ENCODE results near the gene TTLL10. TPM values are rescaled to one million over a fixed set of nuclear protein-coding genes. Genes with fewer than 3 reads are reported as not detected.
"Not testable (repeated sequence)": the region's sequence is repeated elsewhere in the genome, so short reads cannot be mapped to it uniquely, and the experiment has no call there.

Gene TTLL10
- total and polyA plus RNA-seq, 7 experiments from 2014 or later = 0.58 to 0.80 TPM; not detected in 5

DNA sequence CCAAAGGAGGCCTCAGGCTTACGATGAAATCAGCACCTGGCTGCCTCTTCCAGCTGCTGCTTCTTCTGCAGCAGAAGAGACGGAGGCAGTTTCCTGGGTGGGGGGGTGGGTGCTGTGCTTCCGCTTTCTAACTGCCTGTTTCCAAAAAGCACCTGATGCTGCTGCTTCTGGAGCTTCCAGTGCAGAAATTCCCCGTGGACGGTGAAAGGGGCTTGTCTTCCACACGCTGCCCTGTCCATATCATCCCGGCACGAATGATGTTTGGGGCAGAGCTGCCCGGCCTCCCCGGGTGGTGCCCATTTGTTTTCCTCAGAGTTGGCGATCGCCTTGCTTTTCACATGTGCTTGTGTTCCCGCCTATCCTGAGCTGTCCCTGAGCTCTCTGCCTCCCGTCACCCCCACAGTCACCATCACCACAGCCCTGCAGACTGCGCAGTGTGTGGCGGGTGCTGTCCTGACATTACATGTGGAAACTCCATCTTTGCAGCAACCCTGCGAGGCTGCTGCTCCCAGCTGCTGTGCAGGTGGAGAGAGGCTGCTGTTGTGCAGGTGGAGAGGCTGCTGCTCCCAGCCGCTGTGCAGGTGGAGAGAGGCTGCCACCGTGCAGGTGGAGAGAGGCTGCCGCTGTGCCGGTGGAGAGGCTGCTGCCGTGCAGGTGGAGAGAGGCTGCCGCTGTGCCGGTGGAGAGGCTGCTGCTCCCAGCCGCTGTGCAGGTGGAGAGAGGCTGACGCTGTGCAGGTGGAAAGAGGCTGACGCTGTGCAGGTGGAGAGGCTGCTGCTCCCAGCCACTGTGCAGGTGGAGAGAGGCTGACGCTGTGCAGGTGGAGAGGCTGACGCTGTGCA is 1.8 kb downstream of the TTLL10 start:
- POLR2A ChIA-PET = interaction anchor here (1.1 kb wide), 1 partner anchor 19 kb away, joined by 3 read pairs; no protein-coding TSS in a partner anchor
- no peaks in the 10 kb centered on the region for H3K36me3 ChIP-seq (ENCODE audit: control insufficient read depth in 2 of 3, insufficient read depth in 3 of 3, low read length in 3 of 3)
- H3K4me3 Mint-ChIP-seq = peak overlapping the region in 2 of 10 donors; percentile 34 to 38
- no peaks in the 10 kb centered on the region for H3K27me3 ChIP-seq (ENCODE audit: control insufficient read depth in 2 of 2, insufficient read depth in 2 of 2, low read length in 2 of 2)
- peaks cover 0 to 18% (median 4%) of the 10 kb centered on the region in 5 donors for H3K27me3 Mint-ChIP-seq
- no peaks in the 10 kb centered on the region for H3K9me3 ChIP-seq (ENCODE audit: control insufficient read depth in 2 of 3, low read length in 3 of 3)
- H3K4me1 ChIP-seq (ENCODE audit: control insufficient read depth in 2 of 2, insufficient read depth in 2 of 2, low read length in 2 of 2) = peaks cover 6 to 18% of the 10 kb centered on the region in 2 donors
- intact Hi-C loops (cut with micrococcal nuclease) = no loop called here
- no peak overlapping the region for H3K27ac ChIP-seq (ENCODE audit: low read depth, low read length)
- ATAC-seq = no peak
- peak in 1 of 9 donors; percentile 27 for DNase-seq
- H3K27ac Mint-ChIP-seq = no peak overlapping the region
- no peaks in the 10 kb centered on the region for H3K36me3 Mint-ChIP-seq
- H3K9me3 Mint-ChIP-seq = peaks cover 0 to 2% (median 0%) of the 10 kb centered on the region in 11 donors
- peaks cover 3 to 19% (median 5%) of the 10 kb centered on the region in 7 donors for H3K4me1 Mint-ChIP-seq
- CTCF ChIA-PET = interaction anchor here (0.5 kb wide), 1 partner anchor 55 kb away, joined by 4 read pairs; no protein-coding TSS in a partner anchor
- H3K4me3 ChIP-seq (ENCODE audit: low read length) = no peak overlapping the region

DNA sequence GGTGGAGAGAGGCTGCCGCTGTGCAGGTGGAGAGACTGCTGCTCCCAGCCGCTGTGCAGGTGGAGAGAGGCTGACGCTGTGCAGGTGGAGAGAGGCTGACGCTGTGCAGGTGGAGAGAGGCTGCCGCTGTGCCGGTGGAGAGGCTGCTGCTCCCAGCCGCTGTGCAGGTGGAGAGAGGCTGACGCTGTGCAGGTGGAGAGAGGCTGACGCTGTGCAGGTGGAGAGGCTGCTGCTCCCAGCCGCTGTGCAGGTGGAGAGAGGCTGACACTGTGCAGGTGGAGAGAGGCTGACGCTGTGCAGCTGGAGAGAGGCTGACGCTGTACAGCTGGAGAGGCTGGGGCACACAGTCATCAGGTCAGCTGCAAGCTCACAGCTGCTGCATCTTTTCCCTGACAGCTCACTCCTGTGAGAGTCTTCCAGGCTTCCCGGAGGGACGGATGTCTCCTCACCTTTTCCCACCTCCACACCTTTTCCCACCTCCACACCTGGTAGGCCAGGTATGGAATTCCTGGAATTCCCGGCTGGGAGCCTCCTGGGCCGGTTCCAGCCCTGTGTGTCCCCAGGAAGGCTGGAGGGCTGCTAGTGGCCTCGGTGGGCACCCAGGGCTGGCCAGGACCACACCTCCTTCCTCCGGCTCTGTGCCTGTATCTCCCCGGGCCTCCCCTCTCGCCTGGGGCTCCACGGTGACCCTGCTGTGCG is 2.5 kb downstream of the TTLL10 start:
- DNase-seq; POLR2A ChIA-PET; intact Hi-C loops (cut with micrococcal nuclease); H3K36me3 Mint-ChIP-seq; CTCF ChIA-PET; ATAC-seq; H3K27ac ChIP-seq (ENCODE audit: low read depth, low read length); H3K4me3 ChIP-seq (ENCODE audit: low read length); H3K27me3 ChIP-seq (ENCODE audit: control insufficient read depth in 2 of 2, insufficient read depth in 2 of 2, low read length in 2 of 2); H3K9me3 Mint-ChIP-seq; H3K9me3 ChIP-seq (ENCODE audit: control insufficient read depth in 2 of 3, low read length in 3 of 3); H3K36me3 ChIP-seq (ENCODE audit: control insufficient read depth in 2 of 3, insufficient read depth in 3 of 3, low read length in 3 of 3): not testable (repeated sequence)
- Mint-ChIP-seq H3K27ac (peak overlapping the region in 1 of 9 donors; percentile 37), H3K27me3 (peaks cover 0 to 19% (median 4%) of the 10 kb centered on the region in 5 donors), H3K4me3 (peak overlapping the region in 1 of 10 donors; percentile 20), H3K4me1 (peaks cover 3 to 21% (median 5%) of the 10 kb centered on the region in 7 donors)
- H3K4me1 ChIP-seq (ENCODE audit: control insufficient read depth in 2 of 2, insufficient read depth in 2 of 2, low read length in 2 of 2) = peaks cover 6 to 18% of the 10 kb centered on the region in 2 donors

DNA sequence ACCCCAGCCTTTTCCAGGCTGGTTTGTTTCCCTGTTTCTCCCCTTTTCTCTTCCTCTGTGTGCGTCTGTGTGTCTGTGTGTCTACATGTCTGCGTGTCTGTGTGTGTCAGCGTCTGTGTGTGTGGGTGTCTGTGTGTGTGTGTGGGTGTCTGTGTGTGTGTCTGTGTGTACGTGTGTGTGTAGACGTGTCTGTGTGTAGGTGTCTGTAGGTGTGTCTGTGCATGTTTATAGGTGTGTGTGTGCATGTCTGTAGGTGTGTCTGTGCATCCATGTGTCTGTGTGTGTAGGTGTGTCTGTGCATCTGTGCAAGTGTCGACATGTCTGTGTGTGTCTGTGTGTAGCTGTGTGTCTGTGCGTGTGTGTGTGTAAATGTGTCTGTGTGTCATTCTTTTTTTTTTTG is 3.3 kb downstream of the TTLL10 start:
- POLR2A ChIA-PET = no interaction called here
- CTCF ChIA-PET = no interaction called here
- no peak overlapping the region for H3K4me3 Mint-ChIP-seq
- peaks cover 6 to 18% of the 10 kb centered on the region in 2 donors for H3K4me1 ChIP-seq (ENCODE audit: control insufficient read depth in 2 of 2, insufficient read depth in 2 of 2, low read length in 2 of 2)
- no peak overlapping the region for H3K4me3 ChIP-seq (ENCODE audit: low read length)
- peaks cover 0 to 23% (median 5%) of the 10 kb centered on the region in 5 donors for H3K27me3 Mint-ChIP-seq
- H3K9me3 Mint-ChIP-seq = peaks cover 0 to 2% (median 0%) of the 10 kb centered on the region in 11 donors
- H3K36me3 Mint-ChIP-seq = no peaks in the 10 kb centered on the region
- H3K27ac ChIP-seq (ENCODE audit: low read depth, low read length) = no peak overlapping the region
- intact Hi-C loops (cut with micrococcal nuclease) = no loop called here
- H3K36me3 ChIP-seq (ENCODE audit: control insufficient read depth in 2 of 3, insufficient read depth in 3 of 3, low read length in 3 of 3) = no peaks in the 10 kb centered on the region
- peaks cover 4 to 21% (median 5%) of the 10 kb centered on the region in 7 donors for H3K4me1 Mint-ChIP-seq
- DNase-seq = no peak
- peak overlapping the region in 1 of 9 donors; percentile 37 for H3K27ac Mint-ChIP-seq
- no peak for ATAC-seq
- no peaks in the 10 kb centered on the region for H3K27me3 ChIP-seq (ENCODE audit: control insufficient read depth in 2 of 2, insufficient read depth in 2 of 2, low read length in 2 of 2)
- H3K9me3 ChIP-seq (ENCODE audit: control insufficient read depth in 2 of 3, low read length in 3 of 3) = no peaks in the 10 kb centered on the region

DNA sequence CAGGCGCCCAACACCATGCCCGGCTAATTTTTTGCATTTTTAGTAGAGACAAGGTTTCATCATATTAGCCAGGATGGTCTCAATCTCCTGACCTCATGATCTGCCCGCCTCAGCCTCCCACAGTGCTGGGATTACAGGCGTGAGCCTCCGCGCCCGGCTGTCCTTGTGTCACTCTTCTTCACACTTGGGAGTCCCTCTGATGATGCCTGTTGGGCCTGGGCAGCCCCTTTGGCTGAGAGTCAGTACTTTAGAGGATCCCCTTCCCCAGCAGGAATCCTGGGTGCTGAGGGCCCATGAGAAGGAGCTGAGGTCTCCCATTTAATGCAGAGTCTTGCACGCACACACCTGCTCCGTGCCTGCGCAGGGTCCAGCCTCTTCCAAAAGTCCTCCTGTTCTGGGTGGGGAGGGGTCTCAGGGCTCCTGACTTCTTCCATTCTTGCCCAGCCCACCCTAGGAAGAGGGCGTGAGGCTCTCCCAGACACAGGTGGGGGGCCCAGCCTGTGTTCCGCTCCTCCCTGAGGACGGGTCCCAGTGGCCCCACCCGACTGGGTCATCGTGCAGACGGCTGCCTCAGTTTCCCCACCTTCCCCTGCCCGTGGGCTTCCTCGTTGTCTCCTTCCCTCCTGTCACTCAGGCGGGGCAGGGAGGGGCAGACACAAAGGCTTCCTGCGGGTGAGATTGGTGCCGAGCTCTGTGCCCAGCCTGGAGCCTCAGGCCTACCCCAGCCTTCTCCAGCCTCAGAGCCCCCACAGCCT is 3.9 kb downstream of the TTLL10 start:
- H3K27ac ChIP-seq (ENCODE audit: low read depth, low read length) = no peak overlapping the region
- POLR2A ChIA-PET = no interaction called here
- no peaks in the 10 kb centered on the region for H3K36me3 ChIP-seq (ENCODE audit: control insufficient read depth in 2 of 3, insufficient read depth in 3 of 3, low read length in 3 of 3)
- H3K36me3 Mint-ChIP-seq = no peaks in the 10 kb centered on the region
- no peak for DNase-seq
- CTCF ChIA-PET = no interaction called here
- H3K27ac Mint-ChIP-seq = no peak overlapping the region
- H3K27me3 Mint-ChIP-seq = peaks cover 0 to 19% (median 5%) of the 10 kb centered on the region in 5 donors
- peaks cover 0 to 17% (median 5%) of the 10 kb centered on the region in 7 donors for H3K4me1 Mint-ChIP-seq
- peaks cover 6 to 18% of the 10 kb centered on the region in 2 donors for H3K4me1 ChIP-seq (ENCODE audit: control insufficient read depth in 2 of 2, insufficient read depth in 2 of 2, low read length in 2 of 2)
- intact Hi-C loops (cut with micrococcal nuclease) = no loop called here
- H3K4me3 Mint-ChIP-seq = no peak overlapping the region
- no peaks in the 10 kb centered on the region for H3K9me3 ChIP-seq (ENCODE audit: control insufficient read depth in 2 of 3, low read length in 3 of 3)
- H3K4me3 ChIP-seq (ENCODE audit: low read length) = no peak overlapping the region
- H3K9me3 Mint-ChIP-seq = peaks cover 0 to 2% (median 0%) of the 10 kb centered on the region in 11 donors
- no peaks in the 10 kb centered on the region for H3K27me3 ChIP-seq (ENCODE audit: control insufficient read depth in 2 of 2, insufficient read depth in 2 of 2, low read length in 2 of 2)
- ATAC-seq = no peak

DNA sequence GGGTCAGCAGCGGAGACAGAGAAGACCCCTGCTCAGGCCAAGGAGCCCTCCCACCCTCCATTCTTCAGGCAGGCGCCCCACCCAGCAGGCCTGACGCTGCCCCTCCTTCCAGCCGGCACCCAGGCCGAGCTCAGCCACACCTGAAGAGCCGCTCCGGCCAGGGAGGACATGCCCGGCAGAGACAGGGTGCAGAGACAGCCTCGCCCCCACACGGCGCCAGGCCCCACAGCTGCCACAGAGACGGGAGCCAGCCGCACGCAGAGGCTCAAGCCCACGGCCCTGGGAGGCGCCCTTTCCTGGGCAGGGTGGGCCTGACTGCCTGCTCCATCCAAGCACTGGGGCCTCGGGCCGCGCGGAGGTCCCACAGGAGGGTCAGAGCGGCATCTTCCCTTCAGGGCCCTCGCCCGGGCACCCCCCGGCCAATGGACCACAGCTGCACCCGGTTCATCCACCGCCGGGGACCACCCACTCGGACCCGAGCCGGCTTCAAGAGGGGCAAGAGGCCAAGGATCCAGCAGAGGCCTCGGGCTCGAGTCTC is 5.2 kb downstream of the TTLL10 start:
- POLR2A ChIA-PET = no interaction called here
- H3K27ac Mint-ChIP-seq = no peak overlapping the region
- H3K9me3 ChIP-seq (ENCODE audit: control insufficient read depth in 2 of 3, low read length in 3 of 3) = no peaks in the 10 kb centered on the region
- no peak overlapping the region for H3K27ac ChIP-seq (ENCODE audit: low read depth, low read length)
- DNase-seq = no peak
- H3K36me3 ChIP-seq (ENCODE audit: control insufficient read depth in 2 of 3, insufficient read depth in 3 of 3, low read length in 3 of 3) = no peaks in the 10 kb centered on the region
- no peaks in the 10 kb centered on the region for H3K36me3 Mint-ChIP-seq
- H3K9me3 Mint-ChIP-seq = peaks cover 0 to 2% (median 0%) of the 10 kb centered on the region in 11 donors
- H3K27me3 ChIP-seq (ENCODE audit: control insufficient read depth in 2 of 2, insufficient read depth in 2 of 2, low read length in 2 of 2) = no peaks in the 10 kb centered on the region
- H3K27me3 Mint-ChIP-seq = peaks cover 0 to 20% (median 5%) of the 10 kb centered on the region in 5 donors
- intact Hi-C loops (cut with micrococcal nuclease) = no loop called here
- ATAC-seq = no peak
- H3K4me1 ChIP-seq (ENCODE audit: control insufficient read depth in 2 of 2, insufficient read depth in 2 of 2, low read length in 2 of 2) = peaks cover 0 to 8% of the 10 kb centered on the region in 2 donors
- H3K4me3 ChIP-seq (ENCODE audit: low read length) = no peak overlapping the region
- CTCF ChIA-PET = no interaction called here
- H3K4me1 Mint-ChIP-seq = peaks cover 0 to 10% (median 8%) of the 10 kb centered on the region in 7 donors
- no peak overlapping the region for H3K4me3 Mint-ChIP-seq

DNA sequence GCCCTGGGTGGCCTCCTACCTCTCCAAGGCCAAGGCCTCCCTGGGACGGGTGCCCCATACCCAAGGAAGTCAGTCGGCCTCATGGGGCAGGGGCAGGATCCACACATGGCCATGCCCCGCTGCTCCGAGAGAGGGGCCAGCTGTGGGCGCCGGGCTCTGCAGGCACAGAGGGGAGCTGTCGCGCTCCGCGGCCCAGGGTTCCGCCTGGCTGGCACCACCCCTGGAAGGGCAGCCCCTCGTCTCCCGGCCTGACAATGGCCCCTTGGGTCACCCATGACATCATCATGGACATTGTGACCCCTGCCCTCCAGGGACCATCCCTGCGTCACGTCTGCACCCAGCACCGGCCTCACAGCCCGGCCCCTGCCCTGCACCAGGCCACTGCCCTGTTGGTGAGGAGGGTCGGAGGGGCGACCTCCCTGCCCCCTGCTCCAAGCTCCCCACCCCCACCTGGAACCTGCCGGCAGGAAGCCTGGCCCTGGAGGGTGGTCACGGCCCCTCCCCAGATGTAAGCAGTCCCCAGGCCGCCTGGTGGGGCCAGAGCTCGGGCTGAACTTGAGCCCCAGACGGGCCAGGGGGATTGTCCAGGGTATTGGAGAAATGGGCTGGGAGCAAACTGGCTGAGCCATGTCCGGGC is 5.8 kb downstream of the TTLL10 start:
- no peaks in the 10 kb centered on the region for H3K36me3 Mint-ChIP-seq
- no peak for DNase-seq
- intact Hi-C loops (cut with micrococcal nuclease) = no loop called here
- no peak for ATAC-seq
- no peak overlapping the region for H3K4me3 Mint-ChIP-seq
- POLR2A ChIA-PET = no interaction called here
- CTCF ChIA-PET = no interaction called here
- Histone ChIP-seq H3K27ac (ENCODE audit: low read depth, low read length) (no peak overlapping the region), H3K36me3 (ENCODE audit: control insufficient read depth in 2 of 3, insufficient read depth in 3 of 3, low read length in 3 of 3) (no peaks in the 10 kb centered on the region), H3K27me3 (ENCODE audit: control insufficient read depth in 2 of 2, insufficient read depth in 2 of 2, low read length in 2 of 2) (no peaks in the 10 kb centered on the region), H3K9me3 (ENCODE audit: control insufficient read depth in 2 of 3, low read length in 3 of 3) (no peaks in the 10 kb centered on the region), H3K4me1 (ENCODE audit: control insufficient read depth in 2 of 2, insufficient read depth in 2 of 2, low read length in 2 of 2) (peaks cover 0 to 2% of the 10 kb centered on the region in 2 donors), H3K4me3 (ENCODE audit: low read length) (no peak overlapping the region)
- H3K27ac Mint-ChIP-seq = no peak overlapping the region
- peaks cover 0 to 20% (median 5%) of the 10 kb centered on the region in 5 donors for H3K27me3 Mint-ChIP-seq
- H3K4me1 Mint-ChIP-seq = peaks cover 0 to 10% (median 5%) of the 10 kb centered on the region in 7 donors
- H3K9me3 Mint-ChIP-seq = peaks cover 0 to 2% (median 0%) of the 10 kb centered on the region in 11 donors

Measured in naive thymus-derived CD4-positive, alpha-beta T cell (primary cell).